HepG2 (cell line): ENCODE data around the gene PLPP3. TPM values are rescaled to one million over a fixed set of nuclear protein-coding genes. Genes with fewer than 3 reads are reported as not detected.

ENCODE experiments used
- ATAC-seq: fragments of 200-7000 bp; cut with Tn5 transposase; 3 replicates; pipeline ENCODE4 v1.9.1; 2020; ENCODE audit warnings: mild to moderate bottlenecking, moderate library complexity
- BruUV-seq: library from RNA; stranded (reverse); fragments of 400-500 nt; replicated peaks from 2 replicates; lab custom pipeline; 2021; lab: Mats Ljungman, UMichigan
- CTCF ChIA-PET: fragments of 300-600 bp; formaldehyde crosslinking; extraction: SDS; loops from one replicate; lab custom pipeline; 2021; ENCODE audit warnings: low total read pairs, inconsistent platforms, low intra/inter-chr PET ratio; lab: Yijun Ruan, JAX
- POLR2A ChIA-PET: fragments of 350-600 bp; sonication (Branson Sonifier 250); formaldehyde crosslinking; loops from one replicate; lab custom pipeline; 2020; ENCODE audit warnings: antibody characterized with exemption, inconsistent platforms; lab: Yijun Ruan, JAX
- DNase-seq: peaks from one replicate; pipeline ENCODE4 v3.0.0-alpha.2; 2015; ENCODE audit warnings: low spot score
- FAIRE-seq: peaks from 3 replicates; lab custom pipeline; 2011; peaks lifted over from hg19 to GRCh38; lab: Jason Lieb, UNC
- H2AFZ ChIP-seq: one replicate; pipeline ENCODE4 v1.6.1; 2011; ENCODE audit warnings: low read length, inconsistent platforms
- H3K27ac ChIP-seq: fragments of 300-600 bp; 3 replicates; pipeline ENCODE4 v1.8.0; 2011; ENCODE audit warnings: mixed run types, mild to moderate bottlenecking, mixed read lengths, low read length, inconsistent platforms; ENCODE audit not compliant: insufficient read depth; ENCODE audit errors: extremely low read length
- H3K27me3 ChIP-seq, 2 experiments: fragments of 200-600 bp in 1 of 2; 2 replicates in 1 of 2; 3 replicates in 1 of 2; pipeline versions ENCODE4 v1.6.0 to v1.8.0; 2011; ENCODE audit warnings: low read length in 2 of 2, mild to moderate bottlenecking in 2 of 2, moderate library complexity in 2 of 2, inconsistent platforms in 1 of 2; ENCODE audit not compliant: insufficient read depth in 2 of 2, control insufficient read depth in 1 of 2
- H3K36me3 ChIP-seq, 2 experiments: fragments of 200-600 bp in 1 of 2; replicated peaks in 1 of 2; 2 replicates in 1 of 2; 3 replicates in 1 of 2; pipeline versions ENCODE4 v1.5.1 to v1.8.0; 2011; ENCODE audit warnings: low read length in 2 of 2, inconsistent platforms in 1 of 2; ENCODE audit not compliant: insufficient read depth in 2 of 2, control insufficient read depth in 1 of 2
- H3K4me1 ChIP-seq: 2 replicates; pipeline ENCODE4 v1.5.1; 2012; ENCODE audit warnings: low read length, inconsistent platforms; ENCODE audit not compliant: insufficient read depth
- H3K4me2 ChIP-seq: 2 replicates; pipeline ENCODE4 v1.6.0; 2011; ENCODE audit warnings: low read depth, low read length, inconsistent platforms
- H3K4me3 ChIP-seq, 3 experiments: fragments of 200-600 bp in 1 of 3; sonication (generic), shearing (Covaris generic) in 1 of 3; replicated peaks in 1 of 3; 2 replicates each; pipeline ENCODE4 v1.5.1; 2011 to 2016; ENCODE audit warnings: low read length in 3 of 3, inconsistent platforms in 2 of 3, low read depth in 2 of 3, mild to moderate bottlenecking in 2 of 3, control low read depth in 1 of 3, mixed read lengths in 1 of 3; ENCODE audit not compliant: insufficient read depth in 1 of 3
- H3K79me2 ChIP-seq: one replicate; pipeline ENCODE4 v1.6.1; 2011; ENCODE audit warnings: low read length, inconsistent platforms; ENCODE audit not compliant: insufficient read depth
- H3K9ac ChIP-seq: 2 replicates; pipeline ENCODE4 v1.6.0; 2011; ENCODE audit warnings: mild to moderate bottlenecking, low read depth, low read length, inconsistent platforms; ENCODE audit not compliant: insufficient read depth
- H3K9me3 ChIP-seq: 2 replicates; pipeline ENCODE4 v1.5.1; 2012; ENCODE audit warnings: mild to moderate bottlenecking, low read length
- H4K20me1 ChIP-seq: 2 replicates; pipeline ENCODE4 v1.6.0; 2011; ENCODE audit warnings: inconsistent platforms, mild to moderate bottlenecking, low read length, moderate library complexity; ENCODE audit not compliant: insufficient read depth
- HMG20A ChIP-seq: IDR thresholded peaks from 2 replicates; pipeline ENCODE4 v1.6.1; 2016; ENCODE audit warnings: borderline replicate concordance
- MXD4 ChIP-seq: IDR thresholded peaks from 2 replicates; pipeline ENCODE4 v1.6.1; 2016; ENCODE audit warnings: mild to moderate bottlenecking, missing biosample characterization, missing genetic modification reagents
- MXI1 ChIP-seq: IDR thresholded peaks from 3 replicates; pipeline ENCODE4 v1.6.1; 2012; ENCODE audit warnings: low read depth, low read length, inconsistent platforms, borderline replicate concordance
- NPAS2 ChIP-seq: sonication (generic); formaldehyde crosslinking; IDR thresholded peaks from 2 replicates; pipeline ENCODE4 v1.8.0; 2022; ENCODE audit warnings: mild to moderate bottlenecking, missing genetic modification reagents, borderline replicate concordance
- SRF ChIP-seq: IDR thresholded peaks from 2 replicates; pipeline ENCODE4 v1.6.1; 2011; ENCODE audit warnings: mild to moderate bottlenecking, low read depth, low read length, moderate library complexity
- TBL1XR1 ChIP-seq: fragments of 150-350 bp; IDR thresholded peaks from 2 replicates; pipeline ENCODE4 v1.6.1; 2014; ENCODE audit warnings: borderline replicate concordance, low read length; ENCODE audit not compliant: partially characterized antibody
- TOPORS ChIP-seq: sonication (generic); formaldehyde crosslinking; IDR thresholded peaks from 2 replicates; pipeline ENCODE4 v1.8.0; 2023; ENCODE audit warnings: mild to moderate bottlenecking, missing genetic modification reagents
- TRIM24 ChIP-seq: sonication (generic); formaldehyde crosslinking; IDR thresholded peaks from 2 replicates; pipeline ENCODE4 v1.8.0; 2022; ENCODE audit warnings: mild to moderate bottlenecking, missing genetic modification reagents
- ZNF101 ChIP-seq: sonication (generic); formaldehyde crosslinking; IDR thresholded peaks from 2 replicates; pipeline ENCODE4 v1.4.0; 2020; ENCODE audit warnings: mild to moderate bottlenecking, low read depth, missing genetic modification reagents, borderline replicate concordance
- ZNF160 ChIP-seq: sonication (generic); formaldehyde crosslinking; IDR thresholded peaks from 2 replicates; pipeline ENCODE4 v1.8.0; 2022; ENCODE audit warnings: mild to moderate bottlenecking, inconsistent platforms, missing genetic modification reagents
- ZNF562 ChIP-seq: sonication (generic); formaldehyde crosslinking; IDR thresholded peaks from 2 replicates; pipeline ENCODE4 v1.8.0; 2022; ENCODE audit warnings: missing genetic modification reagents, borderline replicate concordance
- ZNF710 ChIP-seq: sonication (generic); formaldehyde crosslinking; IDR thresholded peaks from 2 replicates; pipeline ENCODE4 v1.5.0; 2020; ENCODE audit warnings: mild to moderate bottlenecking, missing genetic modification reagents, borderline replicate concordance
- ZNF720 ChIP-seq: sonication (generic); formaldehyde crosslinking; IDR thresholded peaks from 2 replicates; pipeline ENCODE4 v1.4.0; 2020; ENCODE audit warnings: missing genetic modification reagents
- ZNF737 ChIP-seq: sonication (generic); formaldehyde crosslinking; IDR thresholded peaks from 2 replicates; pipeline ENCODE4 v1.5.0; 2020; ENCODE audit warnings: missing genetic modification reagents, mild to moderate bottlenecking, borderline replicate concordance
- WGBS: methylation state at CpG from one replicate; pipeline ENCODE4 v1.1.6; 2017; ENCODE audit warnings: low lambda C conversion rate; 5-methylcytosine and 5-hydroxymethylcytosine counted together
- in situ Hi-C: cut with HindIII; loops from 2 replicates; pipeline ENCODE4 v1.10.0; 2017; ENCODE audit warnings: low pct_unique_long_range_greater_than_20kb; ENCODE audit not compliant: extremely low pct_ligation_motif_present
- intact Hi-C: fragments of 100-400 bp; cut with micrococcal nuclease; formaldehyde crosslinking; loops from one replicate; pipeline ENCODE4 v1.10.0; 2022; ENCODE audit not compliant: unreplicated experiment
- polyA plus RNA-seq, 8 experiments: library from polyadenylated mRNA; depleted of rRNA in 3 of 8; stranded (reverse) in 7 of 8; unstranded in 1 of 8; fragments of >200 nt; fragmentation: Illumina TruSeq in 4 of 8; extraction: Trizol in 4 of 8; gene quantifications; 2 replicates each; pipeline versions ENCODE4 v1.2.1 to v1.2.3, GENCODE V29; 2011 to 2016; ENCODE audit warnings: low read depth in 4 of 8, missing spikeins in 1 of 8, mixed read lengths in 1 of 8; ENCODE audit not compliant: insufficient read depth in 1 of 8
- total RNA-seq, 5 experiments: library from RNA; depleted of rRNA; stranded (reverse); fragments of >200 nt; fragmentation: Illumina TruSeq; extraction: Trizol; gene quantifications; 2 replicates each; pipeline ENCODE4 v1.2.3, GENCODE V29; 2016; ENCODE audit warnings: low read depth in 1 of 5
- TF ChIP-seq, protein P1 (sequence below): sonication (generic); formaldehyde crosslinking; IDR thresholded peaks from 2 replicates; pipeline ENCODE4 v1.4.0; 2020; ENCODE audit warnings: missing genetic modification reagents, low read depth, mild to moderate bottlenecking, borderline replicate concordance
- TF ChIP-seq, protein P2 (sequence below): sonication (generic); formaldehyde crosslinking; IDR thresholded peaks from 2 replicates; pipeline ENCODE4 v1.4.0; 2020; ENCODE audit warnings: missing genetic modification reagents, borderline replicate concordance

The PLPP3 gene
- total and polyA plus RNA-seq, 2 of the 13 experiments (the other 11 are each of a cell fraction or from before 2014, with no cell fraction given): 49.7 to 65.8 TPM

DNA sequence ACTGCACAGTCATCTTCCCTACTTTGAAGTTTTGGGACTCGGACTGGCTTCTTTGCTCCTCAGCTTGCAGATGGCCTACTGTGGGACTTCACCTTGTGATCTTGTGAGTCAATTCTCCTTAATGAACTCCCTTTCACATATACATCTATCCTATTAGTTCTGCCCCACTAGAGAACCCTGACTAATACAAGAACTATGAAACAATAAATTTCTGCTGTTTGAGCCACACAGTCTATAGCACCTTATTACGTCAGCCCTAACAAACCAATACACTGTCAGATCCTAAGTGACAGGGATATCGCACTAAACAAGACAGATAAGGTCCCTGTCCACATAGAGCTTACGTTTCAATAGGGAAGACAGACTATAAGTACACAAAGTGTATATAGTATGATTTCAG, 120.1 kb downstream of the PLPP3 start:
- H3K36me3 ChIP-seq: no peaks in the 10 kb centered on the region
- no peak for DNase-seq
- POLR2A ChIA-PET: no interaction called here
- in situ Hi-C loops: no loop called here
- H3K9ac ChIP-seq: no peak overlapping the region
- peaks cover 51% of the 10 kb centered on the region for H3K4me1 ChIP-seq
- no peak for FAIRE-seq
- CTCF ChIA-PET: no interaction called here
- H2AFZ ChIP-seq: no peak overlapping the region
- H3K79me2 ChIP-seq: no peaks in the 10 kb centered on the region
- no TSS peak for BruUV-seq
- H3K4me3 ChIP-seq: no peak overlapping the region
- no peak overlapping the region for H3K4me2 ChIP-seq
- H3K27ac ChIP-seq: no peak overlapping the region
- ATAC-seq: no peak
- WGBS: 94% methylated on average over 4 of the region's 4 CpGs
- no peaks in the 10 kb centered on the region for H3K27me3 ChIP-seq
- no peaks in the 10 kb centered on the region for H3K9me3 ChIP-seq
- intact Hi-C loops: no loop called here
- no peaks in the 10 kb centered on the region for H4K20me1 ChIP-seq
- TF ChIP-seq TBL1XR1 (no peak), HMG20A (no peak), MXI1 (no peak), ZNF160 (CRISPR knock-in tag) (no peak), NPAS2 (no peak), ZNF737 (no peak), ZNF562 (no peak), ZNF101 (CRISPR knock-in tag) (no peak), TOPORS (CRISPR knock-in tag) (no peak), ZNF720 (CRISPR knock-in tag) (no peak), TRIM24 (CRISPR knock-in tag) (no peak), MXD4 (CRISPR knock-in tag) (no peak), SRF (no peak), ZNF710 (CRISPR knock-in tag) (no peak)
- TF ChIP-seq, protein P1, sequence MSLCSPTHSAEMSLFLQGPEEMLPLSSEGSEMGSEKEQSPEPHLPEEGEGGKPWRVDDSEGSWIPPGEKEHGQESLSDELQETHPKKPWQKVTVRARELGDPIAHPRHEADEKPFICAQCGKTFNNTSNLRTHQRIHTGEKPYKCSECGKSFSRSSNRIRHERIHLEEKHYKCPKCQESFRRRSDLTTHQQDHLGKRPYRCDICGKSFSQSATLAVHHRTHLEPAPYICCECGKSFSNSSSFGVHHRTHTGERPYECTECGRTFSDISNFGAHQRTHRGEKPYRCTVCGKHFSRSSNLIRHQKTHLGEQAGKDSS: no peak
- TF ChIP-seq, protein P2, sequence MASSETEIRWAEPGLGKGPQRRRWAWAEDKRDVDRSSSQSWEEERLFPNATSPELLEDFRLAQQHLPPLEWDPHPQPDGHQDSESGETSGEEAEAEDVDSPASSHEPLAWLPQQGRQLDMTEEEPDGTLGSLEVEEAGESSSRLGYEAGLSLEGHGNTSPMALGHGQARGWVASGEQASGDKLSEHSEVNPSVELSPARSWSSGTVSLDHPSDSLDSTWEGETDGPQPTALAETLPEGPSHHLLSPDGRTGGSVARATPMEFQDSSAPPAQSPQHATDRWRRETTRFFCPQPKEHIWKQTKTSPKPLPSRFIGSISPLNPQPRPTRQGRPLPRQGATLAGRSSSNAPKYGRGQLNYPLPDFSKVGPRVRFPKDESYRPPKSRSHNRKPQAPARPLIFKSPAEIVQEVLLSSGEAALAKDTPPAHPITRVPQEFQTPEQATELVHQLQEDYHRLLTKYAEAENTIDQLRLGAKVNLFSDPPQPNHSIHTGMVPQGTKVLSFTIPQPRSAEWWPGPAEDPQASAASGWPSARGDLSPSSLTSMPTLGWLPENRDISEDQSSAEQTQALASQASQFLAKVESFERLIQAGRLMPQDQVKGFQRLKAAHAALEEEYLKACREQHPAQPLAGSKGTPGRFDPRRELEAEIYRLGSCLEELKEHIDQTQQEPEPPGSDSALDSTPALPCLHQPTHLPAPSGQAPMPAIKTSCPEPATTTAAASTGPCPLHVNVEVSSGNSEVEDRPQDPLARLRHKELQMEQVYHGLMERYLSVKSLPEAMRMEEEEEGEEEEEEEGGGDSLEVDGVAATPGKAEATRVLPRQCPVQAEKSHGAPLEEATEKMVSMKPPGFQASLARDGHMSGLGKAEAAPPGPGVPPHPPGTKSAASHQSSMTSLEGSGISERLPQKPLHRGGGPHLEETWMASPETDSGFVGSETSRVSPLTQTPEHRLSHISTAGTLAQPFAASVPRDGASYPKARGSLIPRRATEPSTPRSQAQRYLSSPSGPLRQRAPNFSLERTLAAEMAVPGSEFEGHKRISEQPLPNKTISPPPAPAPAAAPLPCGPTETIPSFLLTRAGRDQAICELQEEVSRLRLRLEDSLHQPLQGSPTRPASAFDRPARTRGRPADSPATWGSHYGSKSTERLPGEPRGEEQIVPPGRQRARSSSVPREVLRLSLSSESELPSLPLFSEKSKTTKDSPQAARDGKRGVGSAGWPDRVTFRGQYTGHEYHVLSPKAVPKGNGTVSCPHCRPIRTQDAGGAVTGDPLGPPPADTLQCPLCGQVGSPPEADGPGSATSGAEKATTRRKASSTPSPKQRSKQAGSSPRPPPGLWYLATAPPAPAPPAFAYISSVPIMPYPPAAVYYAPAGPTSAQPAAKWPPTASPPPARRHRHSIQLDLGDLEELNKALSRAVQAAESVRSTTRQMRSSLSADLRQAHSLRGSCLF (CRISPR knock-in tag): no peak
